Adrenal gland (tissue), 5 donors: ENCODE measurements around the gene NBPF1.
"Not testable (repeated sequence)": the region's sequence is repeated elsewhere in the genome, so short reads cannot be mapped to it uniquely, and the experiment has no call there.

ENCODE experiments used
- POLR2A ChIP-seq, 2 donors: fragments of 450-650 bp; IDR thresholded peaks; one replicate each; pipeline ENCODE4 v1.6.1; 2017; ENCODE audit warnings: antibody characterized with exemption in 2 of 2, mild to moderate bottlenecking in 2 of 2, moderate library complexity in 1 of 2
- TF ChIP-seq, protein P1 (sequence below), 6 experiments: fragments of 450-650 bp in 4 of 6; fragments of 200-600 bp in 2 of 6; sonication (generic) in 1 of 6; IDR thresholded peaks; 1 replicate in 5 of 6; 2 replicates in 1 of 6; pipeline versions ENCODE4 v1.5.1 to v1.8.0; 2016 to 2021; ENCODE audit warnings: antibody characterized with exemption in 6 of 6, mild to moderate bottlenecking in 2 of 6, moderate library complexity in 1 of 6
- donor health status: DM: no; HTN: no; CAD: no.

DNA sequence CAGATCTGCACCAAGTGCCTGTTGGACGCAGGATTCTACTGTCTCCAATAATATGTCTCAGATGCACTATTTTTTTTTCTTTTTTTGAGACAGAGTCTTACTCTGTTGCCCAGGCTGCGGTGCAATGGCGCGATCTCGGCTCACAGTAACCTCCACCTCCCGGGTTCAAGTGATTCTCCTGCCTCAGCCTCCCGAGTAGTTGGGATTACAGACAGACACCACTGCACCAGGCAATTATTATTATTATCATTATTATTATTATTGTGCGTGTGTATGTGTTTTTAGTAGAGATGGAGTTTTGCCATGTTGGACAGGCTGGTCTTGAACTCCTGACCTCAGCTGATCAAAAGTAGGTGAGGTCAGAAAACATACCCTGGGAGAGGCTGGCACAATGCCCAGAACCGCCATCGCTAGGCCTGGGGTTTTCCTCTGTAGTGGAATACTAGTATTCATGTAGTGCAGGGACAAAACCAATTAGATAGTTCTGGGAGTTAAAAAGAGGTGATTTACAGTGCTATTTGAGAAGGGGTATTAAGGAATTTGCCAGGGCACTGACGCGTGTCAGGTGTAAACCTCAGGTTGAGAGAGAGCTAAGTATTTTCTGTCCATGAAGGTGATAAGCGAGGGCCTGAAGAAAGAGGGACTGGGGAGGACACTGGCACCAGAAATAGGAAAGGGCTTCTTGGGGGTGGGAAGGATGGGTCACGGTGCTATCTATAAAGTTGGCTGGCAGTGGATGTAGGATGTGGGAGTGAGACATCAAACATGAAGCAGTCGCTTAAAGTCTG lies 100.5 kb downstream of the NBPF1 start:
- TF ChIP-seq, protein P1, sequence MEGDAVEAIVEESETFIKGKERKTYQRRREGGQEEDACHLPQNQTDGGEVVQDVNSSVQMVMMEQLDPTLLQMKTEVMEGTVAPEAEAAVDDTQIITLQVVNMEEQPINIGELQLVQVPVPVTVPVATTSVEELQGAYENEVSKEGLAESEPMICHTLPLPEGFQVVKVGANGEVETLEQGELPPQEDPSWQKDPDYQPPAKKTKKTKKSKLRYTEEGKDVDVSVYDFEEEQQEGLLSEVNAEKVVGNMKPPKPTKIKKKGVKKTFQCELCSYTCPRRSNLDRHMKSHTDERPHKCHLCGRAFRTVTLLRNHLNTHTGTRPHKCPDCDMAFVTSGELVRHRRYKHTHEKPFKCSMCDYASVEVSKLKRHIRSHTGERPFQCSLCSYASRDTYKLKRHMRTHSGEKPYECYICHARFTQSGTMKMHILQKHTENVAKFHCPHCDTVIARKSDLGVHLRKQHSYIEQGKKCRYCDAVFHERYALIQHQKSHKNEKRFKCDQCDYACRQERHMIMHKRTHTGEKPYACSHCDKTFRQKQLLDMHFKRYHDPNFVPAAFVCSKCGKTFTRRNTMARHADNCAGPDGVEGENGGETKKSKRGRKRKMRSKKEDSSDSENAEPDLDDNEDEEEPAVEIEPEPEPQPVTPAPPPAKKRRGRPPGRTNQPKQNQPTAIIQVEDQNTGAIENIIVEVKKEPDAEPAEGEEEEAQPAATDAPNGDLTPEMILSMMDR (IDR thresholded peaks at IDR 0.05) = not testable (repeated sequence)
- not testable (repeated sequence) for TF ChIP-seq POLR2A (IDR thresholded peaks at IDR 0.05)
